ENCODE results near the gene ABHD17B.
"Not testable (repeated sequence)": the region's sequence is repeated elsewhere in the genome, so short reads cannot be mapped to it uniquely, and the experiment has no call there.

The ABHD17B gene

DNA sequence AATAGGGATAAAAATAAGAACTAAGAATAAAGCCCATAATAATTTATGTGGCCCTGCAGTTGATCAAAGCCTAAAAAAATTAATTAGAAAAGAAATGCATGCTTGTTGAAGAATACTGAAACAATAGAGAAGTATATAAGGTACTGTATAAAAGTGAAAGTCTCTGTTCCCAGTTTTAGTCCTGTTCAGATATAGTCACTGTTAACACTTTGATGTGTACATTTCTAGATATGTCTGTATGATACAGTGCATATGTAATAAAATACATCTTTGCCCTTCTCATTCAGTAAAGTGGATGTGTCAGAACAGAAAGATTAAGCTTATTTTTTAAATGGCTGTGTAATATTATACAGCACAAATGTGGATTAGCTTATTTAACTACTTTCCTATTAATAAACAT lies 4.5 kb upstream of the ABHD17B start:
- no peak for DNase-seq (ENCODE audit: low read depth)

GRCh38 chr9:71911908-71912335 lies 929 bp upstream of the ABHD17B start:
- no peak for DNase-seq (ENCODE audit: low read depth)

DNA sequence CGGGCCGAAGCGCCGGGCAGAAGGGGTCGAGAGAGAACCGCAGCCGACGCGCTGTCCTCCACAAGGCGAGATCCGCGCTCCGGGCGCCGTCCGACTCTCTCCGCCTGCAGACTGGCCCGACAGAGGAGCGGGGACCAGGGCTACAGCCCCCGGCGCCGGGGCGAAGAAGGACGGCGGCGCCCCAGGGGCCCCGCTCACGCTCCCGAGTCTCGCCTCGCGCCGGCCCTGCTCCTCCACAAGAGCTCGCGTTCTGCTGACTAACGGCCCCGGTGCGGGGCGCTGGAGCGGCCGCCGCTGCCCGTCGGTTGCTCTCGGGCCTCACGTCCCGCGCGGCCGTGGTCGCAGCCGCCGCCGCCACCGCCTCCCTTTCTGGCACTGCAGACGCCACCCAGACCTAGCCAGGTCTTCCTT lies 338 bp downstream of the ABHD17B start:
- DNase-seq (ENCODE audit: low read depth): no peak

- DNase-seq (ENCODE audit: low read depth): peak; percentile 6
These were observed 925 bp downstream of the ABHD17B start for GRCh38 chr9:71909887-71910649.

GRCh38 chr9:71908825-71909224 lies 2.2 kb downstream of the ABHD17B start:
- no peak for DNase-seq (ENCODE audit: low read depth)

GRCh38 chr9:71904076-71904475 lies 6.9 kb downstream of the ABHD17B start:
- no peak for DNase-seq (ENCODE audit: low read depth)

DNA sequence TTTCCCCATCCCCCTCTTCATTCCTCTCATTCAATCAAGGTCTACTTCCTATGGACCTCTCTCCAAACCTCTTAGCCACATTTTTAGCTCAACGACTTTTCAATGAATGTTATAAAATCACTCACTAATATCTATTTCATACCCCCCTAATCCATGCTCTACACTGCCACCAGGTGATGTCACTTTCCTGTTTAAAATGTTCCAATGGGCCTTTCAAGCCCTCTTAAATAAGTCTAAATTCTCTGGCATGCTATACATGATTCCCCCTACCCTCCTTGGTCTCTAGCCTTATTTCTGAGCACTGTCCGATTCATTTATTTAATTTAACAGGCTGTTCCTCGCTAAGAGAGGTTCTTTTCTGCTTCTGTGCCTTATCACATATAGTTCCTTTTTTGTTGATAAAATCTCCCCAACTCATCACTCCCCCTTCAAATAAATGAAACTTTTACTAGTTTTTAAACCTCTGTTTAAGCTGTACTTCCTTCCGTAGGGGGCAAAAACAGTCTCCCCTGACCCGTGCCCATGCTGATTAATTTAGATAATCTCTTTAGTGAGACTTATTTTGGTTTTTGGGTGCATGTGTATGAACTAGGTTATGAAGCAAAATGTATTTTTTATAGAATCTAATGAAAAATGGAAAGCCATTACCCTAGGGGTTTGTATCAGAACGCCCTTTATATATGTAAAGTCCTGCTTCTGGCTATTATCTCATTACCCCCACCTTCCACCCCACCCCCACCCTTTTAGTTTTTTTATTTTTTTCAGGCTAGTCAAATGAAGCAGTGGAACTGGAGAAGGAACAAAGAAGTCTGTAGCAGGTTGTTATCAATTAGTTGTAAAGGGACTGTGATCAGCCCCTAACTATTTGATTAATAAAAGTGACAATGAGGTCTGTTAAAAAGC lies 9.0 kb downstream of the ABHD17B start:
- no peak for DNase-seq (ENCODE audit: low read depth)

- not testable (repeated sequence) for DNase-seq (ENCODE audit: low read depth)
These were observed 12.2 kb downstream of the ABHD17B start for GRCh38 chr9:71898756-71899155.

DNA sequence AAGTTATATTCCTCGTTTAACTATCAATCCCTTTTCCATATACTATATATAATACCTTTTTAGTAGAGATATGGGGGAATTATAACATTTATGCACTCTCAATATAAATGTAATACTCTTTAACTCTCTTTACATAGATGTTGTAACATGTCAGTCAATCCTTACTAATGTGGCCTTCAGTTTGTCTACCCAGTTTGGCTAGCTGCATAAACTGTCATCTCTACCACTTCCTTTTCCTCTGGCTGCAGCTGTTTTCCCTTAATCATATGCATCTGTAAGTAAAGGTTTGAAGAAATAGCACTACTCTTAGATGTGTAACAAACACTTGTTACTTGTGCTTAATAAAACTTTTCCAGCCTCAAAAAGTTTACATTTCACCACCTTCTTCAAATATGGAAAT lies 13.4 kb downstream of the ABHD17B start:
- DNase-seq (ENCODE audit: low read depth): no peak

- DNase-seq (ENCODE audit: low read depth): no peak
These were observed 14.2 kb downstream of the ABHD17B start for GRCh38 chr9:71896761-71897160.

- DNase-seq (ENCODE audit: low read depth): no peak
These were observed 15.0 kb downstream of the ABHD17B start for GRCh38 chr9:71895955-71896354.

DNA sequence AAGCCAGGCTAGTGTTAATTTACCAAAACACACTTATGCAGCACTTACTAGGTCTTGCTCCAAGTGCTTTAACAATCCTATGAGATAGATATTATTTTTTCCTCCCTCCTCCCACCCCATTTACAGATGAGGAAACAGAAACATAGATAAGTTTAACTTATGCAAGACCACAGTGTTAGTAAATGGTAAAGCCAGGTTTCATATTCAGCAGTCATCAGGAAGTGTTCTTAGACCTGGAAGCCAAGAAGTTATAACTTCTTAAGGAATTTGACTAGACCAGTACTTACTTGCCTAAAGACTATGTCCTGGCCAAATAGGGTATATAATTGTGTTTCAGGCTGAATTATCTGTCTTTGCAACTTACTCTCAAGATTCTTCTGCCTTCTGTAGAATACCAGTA lies 15.9 kb downstream of the ABHD17B start:
- no peak for DNase-seq (ENCODE audit: low read depth)

- no peak for DNase-seq (ENCODE audit: low read depth)
These were observed 19.3 kb downstream of the ABHD17B start for GRCh38 chr9:71891557-71892189.

- DNase-seq (ENCODE audit: low read depth): no peak
These were observed 20.8 kb downstream of the ABHD17B start for GRCh38 chr9:71890042-71890679.

DNA sequence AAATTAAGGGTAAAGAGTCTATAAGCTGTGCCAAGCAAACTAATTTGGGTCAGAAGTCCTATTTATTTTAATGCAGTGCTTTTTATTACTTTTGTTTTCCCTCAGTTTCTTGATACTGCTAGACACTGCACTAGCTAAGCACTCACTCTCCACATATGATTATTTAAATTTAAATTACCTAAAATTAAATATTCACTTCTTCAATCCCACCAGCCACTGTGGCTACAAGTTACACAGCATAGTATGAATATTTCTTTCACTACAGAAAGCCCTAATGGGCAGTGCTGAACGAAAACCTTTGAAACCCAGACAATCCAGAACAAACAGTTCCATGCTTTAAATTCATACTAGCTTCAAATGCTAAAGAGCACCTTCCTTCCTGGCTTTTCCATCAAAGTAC lies 23.6 kb downstream of the ABHD17B start:
- no peak for DNase-seq (ENCODE audit: low read depth)

GRCh38 chr9:71886541-71886940 lies 24.5 kb downstream of the ABHD17B start:
- DNase-seq (ENCODE audit: low read depth): no peak

DNA sequence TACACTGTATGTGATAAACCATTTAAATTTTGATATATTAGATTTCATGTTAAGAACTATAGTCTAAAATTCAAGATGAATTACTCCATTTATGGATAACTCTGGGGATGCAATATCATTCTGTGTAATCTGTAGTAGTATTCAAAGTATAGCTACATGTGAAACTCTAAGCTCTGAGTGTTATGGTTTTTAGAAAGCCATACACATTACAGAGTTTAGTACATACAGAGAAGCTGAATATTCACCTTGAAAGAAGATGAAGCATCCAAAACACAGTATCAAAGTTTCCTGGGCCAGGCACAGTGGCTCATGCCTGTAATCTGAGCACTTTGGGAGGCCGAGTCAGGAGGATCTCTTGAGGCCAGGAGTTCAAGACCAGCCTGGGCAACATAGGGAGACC lies 25.0 kb downstream of the ABHD17B start:
- DNase-seq (ENCODE audit: low read depth): no peak

GRCh38 chr9:71885467-71885866 lies 25.5 kb downstream of the ABHD17B start:
- no peak for DNase-seq (ENCODE audit: low read depth)

DNA sequence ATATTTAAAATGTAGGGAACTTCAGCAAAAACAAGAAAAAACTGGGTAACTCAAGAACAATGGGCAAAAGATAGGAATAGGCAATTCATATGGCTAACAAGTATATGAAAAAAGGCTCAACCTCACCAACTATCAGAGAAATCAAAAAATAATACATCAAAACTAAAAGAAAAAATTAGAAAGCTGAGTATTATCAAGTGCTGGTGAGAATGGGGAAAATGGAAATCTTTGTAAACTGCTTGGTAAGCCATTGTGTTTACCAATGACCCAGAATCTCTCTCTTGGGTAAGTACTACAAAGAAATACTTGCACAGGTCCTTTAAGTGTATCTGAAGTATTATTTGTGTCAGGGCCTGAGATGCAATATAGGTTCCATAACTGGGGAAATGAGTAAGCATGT lies 27.0 kb downstream of the ABHD17B start:
- DNase-seq (ENCODE audit: low read depth): no peak

GRCh38 chr9:71879644-71880174 lies 31.3 kb downstream of the ABHD17B start:
- no peak for DNase-seq (ENCODE audit: low read depth)

- no peak for DNase-seq (ENCODE audit: low read depth)
These were observed 32.4 kb downstream of the ABHD17B start for GRCh38 chr9:71878327-71879274.
